GM18505 (cell line): ENCODE results near the gene SNCA.

Experiments used
- ATAC-seq: cut with Tn5 transposase; IDR thresholded peaks from one replicate; pipeline ENCODE4 v1.9.1; 2021; ENCODE audit not compliant: unreplicated experiment
- POLR2A ChIP-seq: IDR thresholded peaks from 4 replicates; pipeline ENCODE4 v1.6.1; 2011; ENCODE audit warnings: borderline replicate concordance; ENCODE audit not compliant: insufficient read depth, insufficient read length; ENCODE audit errors: extremely low read depth

SNCA gene

GRCh38 chr4:89800012-89800516, 36.9 kb downstream of the SNCA start:
- no peak for TF ChIP-seq POLR2A
- ATAC-seq, result no peak

- no peak for TF ChIP-seq POLR2A
- no peak for ATAC-seq
Observed at GRCh38 chr4:89799071-89799470, 37.9 kb downstream of the SNCA start.

GRCh38 chr4:89797117-89797516, 39.8 kb downstream of the SNCA start:
- no peak for ATAC-seq

GRCh38 chr4:89788206-89789072, 48.5 kb downstream of the SNCA start:
- ATAC-seq, result no peak
- no peak for TF ChIP-seq POLR2A

More at GRCh38 chr4:89797117-89797516, 39.8 kb downstream of the SNCA start:
- no peak for TF ChIP-seq POLR2A

GRCh38 chr4:89784686-89785231, 52.2 kb downstream of the SNCA start:
- ATAC-seq, result no peak
- no peak for TF ChIP-seq POLR2A

- ATAC-seq, result no peak
- TF ChIP-seq POLR2A, result no peak
Observed at GRCh38 chr4:89781321-89781720, 55.6 kb downstream of the SNCA start.

- ATAC-seq, result no peak
- TF ChIP-seq POLR2A, result no peak
Observed at GRCh38 chr4:89773805-89774204, 63.2 kb downstream of the SNCA start.

GRCh38 chr4:89769856-89770255, 67.1 kb downstream of the SNCA start:
- TF ChIP-seq POLR2A, result no peak
- ATAC-seq, result no peak

- no peak for ATAC-seq
- TF ChIP-seq POLR2A, result no peak
Observed at GRCh38 chr4:89767924-89768323, 69.0 kb downstream of the SNCA start.

GRCh38 chr4:89765966-89766365, 71.0 kb downstream of the SNCA start:
- ATAC-seq, result no peak
- no peak for TF ChIP-seq POLR2A

- no peak for ATAC-seq
- TF ChIP-seq POLR2A, result no peak
Observed at GRCh38 chr4:89765528-89765927, 71.4 kb downstream of the SNCA start.

GRCh38 chr4:89762311-89762710, 74.7 kb downstream of the SNCA start:
- no peak for TF ChIP-seq POLR2A
- ATAC-seq, result no peak

- no peak for ATAC-seq
- TF ChIP-seq POLR2A, result no peak
Observed at GRCh38 chr4:89759426-89759825, 77.5 kb downstream of the SNCA start.

- TF ChIP-seq POLR2A, result no peak
- ATAC-seq, result no peak
Observed at GRCh38 chr4:89757154-89757719, 79.7 kb downstream of the SNCA start.
